Measurements from ENCODE around the gene VMP1.
"Not testable (repeated sequence)": the region's sequence is repeated elsewhere in the genome, so short reads cannot be mapped to it uniquely, and the experiment has no call there.

Gene VMP1

DNA sequence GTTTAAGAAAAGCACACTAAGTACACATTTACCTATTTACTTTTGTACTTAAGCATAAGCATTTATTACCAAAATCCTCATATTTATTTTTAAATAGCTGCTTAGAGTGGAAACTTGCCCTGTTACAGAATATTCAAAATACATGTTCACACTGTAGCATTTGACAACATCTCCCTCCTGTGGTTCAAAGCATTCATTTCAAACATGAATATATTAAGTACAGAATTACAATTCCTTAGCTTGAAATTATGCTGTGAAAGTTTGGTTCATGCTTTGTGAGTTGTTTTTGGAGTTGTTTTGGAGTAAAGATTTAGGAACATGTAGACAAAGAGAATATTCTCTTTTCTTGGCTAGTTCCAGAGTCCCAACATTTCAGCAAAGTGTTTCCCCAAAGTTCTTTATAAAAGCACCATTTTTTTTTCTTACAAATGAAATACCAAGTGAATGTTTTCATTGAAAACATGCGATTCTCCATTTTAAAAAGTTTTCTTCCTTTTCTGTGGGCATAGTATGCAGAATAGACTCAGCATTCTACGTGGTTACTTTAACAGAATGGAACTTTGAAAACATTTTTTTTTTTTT lies 152.1 kb downstream of the VMP1 start:
- H3K27ac ChIP-seq (ENCODE audit: low read depth, low read length): no peak overlapping the region

DNA sequence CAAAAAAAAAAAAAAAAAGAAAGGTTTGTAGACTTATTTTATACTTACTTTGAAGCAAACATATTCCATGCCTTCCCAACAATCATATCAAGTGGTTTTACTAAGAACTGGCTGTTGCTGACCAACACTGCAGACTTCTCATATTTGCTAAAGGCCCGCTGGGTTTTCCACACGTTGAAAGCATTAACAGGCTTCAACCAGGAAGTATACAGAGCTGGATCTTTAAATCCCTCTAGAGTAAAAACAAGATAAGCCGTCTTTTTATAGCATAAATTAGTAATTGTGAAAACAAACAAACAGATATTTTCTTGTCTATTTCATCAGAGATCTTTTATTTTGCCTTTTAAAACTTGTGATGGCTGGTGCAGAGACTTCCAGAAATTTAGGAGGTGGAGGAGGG lies 156.2 kb downstream of the VMP1 start:
- Histone ChIP-seq H3K27me3 (ENCODE audit: insufficient read depth, low read length) (no peaks in the 10 kb centered on the region), H3K36me3 (ENCODE audit: insufficient read depth, low read length) (no peaks in the 10 kb centered on the region), H2AFZ (ENCODE audit: low read length, unreplicated experiment) (no peak overlapping the region), H3K27ac (ENCODE audit: low read depth, low read length) (no peak overlapping the region), H3K4me1 (ENCODE audit: control insufficient read depth, insufficient read depth, low read length, unreplicated experiment) (no peaks in the 10 kb centered on the region), H3K4me3 (ENCODE audit: low read depth, low read length) (no peak overlapping the region), H3K79me2 (ENCODE audit: control insufficient read depth, insufficient read depth, low read length, unreplicated experiment) (no peaks in the 10 kb centered on the region)

More for the DNA sequence above, 152.1 kb downstream of the VMP1 start:
- H2AFZ ChIP-seq (ENCODE audit: low read length, unreplicated experiment): no peak overlapping the region
- no peaks in the 10 kb centered on the region for H3K27me3 ChIP-seq (ENCODE audit: insufficient read depth, low read length)
- H3K79me2 ChIP-seq (ENCODE audit: control insufficient read depth, insufficient read depth, low read length, unreplicated experiment): no peaks in the 10 kb centered on the region
- H3K36me3 ChIP-seq (ENCODE audit: insufficient read depth, low read length): no peaks in the 10 kb centered on the region
- H3K4me1 ChIP-seq (ENCODE audit: control insufficient read depth, insufficient read depth, low read length, unreplicated experiment): peaks cover 6% of the 10 kb centered on the region
- H3K4me3 ChIP-seq (ENCODE audit: low read depth, low read length): no peak overlapping the region

DNA sequence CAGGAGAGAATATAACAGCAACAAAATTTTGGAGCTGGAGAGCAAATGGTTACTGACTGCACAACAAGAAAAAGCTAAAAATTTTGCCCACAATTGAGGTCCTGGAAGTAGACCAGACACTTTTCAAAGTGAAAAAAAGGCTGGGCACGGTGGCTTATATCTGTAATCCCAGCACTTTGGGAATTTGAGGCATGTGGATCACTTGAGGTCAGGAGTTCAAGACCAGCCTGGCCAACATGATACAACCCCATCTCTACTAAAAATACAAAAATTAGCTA lies 162.4 kb downstream of the VMP1 start:
- Histone ChIP-seq H3K4me3 (ENCODE audit: low read depth, low read length) (no peak overlapping the region), H3K36me3 (ENCODE audit: insufficient read depth, low read length) (no peaks in the 10 kb centered on the region), H2AFZ (ENCODE audit: low read length, unreplicated experiment) (no peak overlapping the region), H3K4me1 (ENCODE audit: control insufficient read depth, insufficient read depth, low read length, unreplicated experiment) (no peaks in the 10 kb centered on the region), H3K79me2 (ENCODE audit: control insufficient read depth, insufficient read depth, low read length, unreplicated experiment) (no peaks in the 10 kb centered on the region), H3K27me3 (ENCODE audit: insufficient read depth, low read length) (no peaks in the 10 kb centered on the region), H3K27ac (ENCODE audit: low read depth, low read length) (no peak overlapping the region)

DNA sequence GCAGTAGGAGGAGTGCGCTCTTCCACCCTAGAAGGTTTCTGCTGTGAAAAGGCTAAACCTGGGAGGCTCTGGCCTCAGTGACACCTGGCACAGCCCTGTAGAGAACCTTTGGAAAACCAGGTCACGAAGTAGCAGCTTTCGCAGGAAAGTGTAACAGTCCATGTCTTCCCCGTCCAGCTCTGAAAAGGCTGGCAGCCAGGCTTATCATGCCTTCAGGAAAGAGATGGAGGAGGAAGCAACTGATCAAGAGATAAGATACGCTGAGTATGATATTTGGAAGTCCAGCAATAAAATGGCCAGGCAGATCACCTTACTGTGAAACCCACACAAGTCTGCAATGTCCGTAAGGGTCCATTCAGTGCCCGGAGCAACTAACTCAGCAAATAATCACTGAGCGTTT lies 163.0 kb downstream of the VMP1 start:
- no peaks in the 10 kb centered on the region for H3K36me3 ChIP-seq (ENCODE audit: insufficient read depth, low read length)
- no peaks in the 10 kb centered on the region for H3K27me3 ChIP-seq (ENCODE audit: insufficient read depth, low read length)
- H3K4me1 ChIP-seq (ENCODE audit: control insufficient read depth, insufficient read depth, low read length, unreplicated experiment): no peaks in the 10 kb centered on the region
- H3K4me3 ChIP-seq (ENCODE audit: low read depth, low read length): no peak overlapping the region
- H2AFZ ChIP-seq (ENCODE audit: low read length, unreplicated experiment): no peak overlapping the region
- no peak overlapping the region for H3K27ac ChIP-seq (ENCODE audit: low read depth, low read length)
- H3K79me2 ChIP-seq (ENCODE audit: control insufficient read depth, insufficient read depth, low read length, unreplicated experiment): no peaks in the 10 kb centered on the region

- Histone ChIP-seq H3K27ac (ENCODE audit: low read depth, low read length) (no peak overlapping the region), H2AFZ (ENCODE audit: low read length, unreplicated experiment) (no peak overlapping the region), H3K79me2 (ENCODE audit: control insufficient read depth, insufficient read depth, low read length, unreplicated experiment) (no peaks in the 10 kb centered on the region), H3K4me3 (ENCODE audit: low read depth, low read length) (no peak overlapping the region), H3K4me1 (ENCODE audit: control insufficient read depth, insufficient read depth, low read length, unreplicated experiment) (no peaks in the 10 kb centered on the region), H3K36me3 (ENCODE audit: insufficient read depth, low read length) (peaks cover 3% of the 10 kb centered on the region; the same call in 1 of the 2 replicates), H3K27me3 (ENCODE audit: insufficient read depth, low read length) (no peaks in the 10 kb centered on the region)
Observed at GRCh38 chr17:59872351-59872750, 164.9 kb downstream of the VMP1 start.

DNA sequence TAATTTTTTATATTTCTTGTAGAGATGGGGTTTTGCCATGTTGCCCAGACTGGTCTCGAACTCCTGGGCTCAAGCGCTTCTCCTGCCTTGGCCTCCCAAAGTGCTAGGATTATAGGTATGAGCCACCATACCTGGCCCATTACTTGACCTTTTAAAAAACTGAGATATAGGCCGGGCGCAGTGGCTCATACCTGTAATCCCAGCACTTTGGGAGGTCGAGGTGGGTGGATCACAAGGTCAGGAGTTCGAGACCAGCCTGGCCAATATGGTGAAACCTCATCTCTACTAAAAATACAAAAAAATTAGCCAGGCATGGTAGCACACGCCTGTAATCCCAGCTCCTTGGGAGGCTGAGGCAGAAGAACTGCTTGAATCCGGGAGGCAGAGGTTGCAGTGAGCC lies 166.0 kb downstream of the VMP1 start:
- H3K27me3 ChIP-seq (ENCODE audit: insufficient read depth, low read length); H3K36me3 ChIP-seq (ENCODE audit: insufficient read depth, low read length); H3K27ac ChIP-seq (ENCODE audit: low read depth, low read length); H2AFZ ChIP-seq (ENCODE audit: low read length, unreplicated experiment); H3K4me1 ChIP-seq (ENCODE audit: control insufficient read depth, insufficient read depth, low read length, unreplicated experiment); H3K79me2 ChIP-seq (ENCODE audit: control insufficient read depth, insufficient read depth, low read length, unreplicated experiment); H3K4me3 ChIP-seq (ENCODE audit: low read depth, low read length): not testable (repeated sequence)

DNA sequence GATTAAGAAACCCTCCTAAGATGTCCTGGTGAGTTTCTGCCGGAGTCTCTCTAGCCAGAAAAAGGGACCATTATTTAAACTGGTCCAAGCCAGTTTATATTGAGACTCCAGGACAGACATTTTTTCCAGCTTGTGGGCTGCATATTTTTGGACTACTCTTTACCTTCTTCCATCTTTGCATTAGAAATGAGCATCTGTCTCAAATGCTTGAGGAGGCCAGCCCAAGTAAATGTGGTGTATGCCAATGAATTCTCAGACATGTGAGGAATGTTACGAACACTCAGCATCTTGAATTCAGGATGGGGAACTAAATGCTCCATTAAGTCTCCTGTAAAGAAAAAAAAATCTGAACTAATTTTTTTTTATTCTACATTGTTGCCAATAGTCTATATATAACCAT lies 166.9 kb downstream of the VMP1 start:
- H3K4me3 ChIP-seq (ENCODE audit: low read depth, low read length): no peak overlapping the region
- H3K27me3 ChIP-seq (ENCODE audit: insufficient read depth, low read length): no peaks in the 10 kb centered on the region
- no peaks in the 10 kb centered on the region for H3K4me1 ChIP-seq (ENCODE audit: control insufficient read depth, insufficient read depth, low read length, unreplicated experiment)
- peaks cover 10% of the 10 kb centered on the region; the same call in 1 of the 2 replicates for H3K36me3 ChIP-seq (ENCODE audit: insufficient read depth, low read length)
- no peak overlapping the region for H2AFZ ChIP-seq (ENCODE audit: low read length, unreplicated experiment)
- H3K27ac ChIP-seq (ENCODE audit: low read depth, low read length): no peak overlapping the region
- no peaks in the 10 kb centered on the region for H3K79me2 ChIP-seq (ENCODE audit: control insufficient read depth, insufficient read depth, low read length, unreplicated experiment)

DNA sequence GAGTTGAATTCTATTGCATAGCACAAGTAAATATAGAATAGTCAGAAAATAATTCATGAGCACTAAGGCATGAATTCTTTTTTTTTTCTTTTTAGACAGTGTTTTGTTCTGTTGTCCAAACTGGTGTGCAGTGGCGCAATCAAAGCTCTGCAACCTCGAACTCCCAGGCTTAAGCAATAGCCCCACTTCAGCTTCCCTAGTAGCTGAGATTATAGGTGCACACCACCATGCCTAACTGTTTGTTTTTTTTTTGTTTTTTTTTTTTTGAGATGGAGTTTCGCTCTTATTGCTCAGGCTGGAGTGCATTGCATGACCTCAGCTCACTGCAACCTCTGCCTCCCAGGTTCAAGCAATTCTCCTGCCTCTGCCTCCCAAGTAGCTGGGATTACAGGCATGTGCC lies 168.7 kb downstream of the VMP1 start:
- Histone ChIP-seq H3K79me2 (ENCODE audit: control insufficient read depth, insufficient read depth, low read length, unreplicated experiment) (no peaks in the 10 kb centered on the region), H3K27me3 (ENCODE audit: insufficient read depth, low read length) (no peaks in the 10 kb centered on the region), H2AFZ (ENCODE audit: low read length, unreplicated experiment) (no peak overlapping the region), H3K36me3 (ENCODE audit: insufficient read depth, low read length) (peaks cover 10% of the 10 kb centered on the region; the same call in 1 of the 2 replicates), H3K4me3 (ENCODE audit: low read depth, low read length) (no peak overlapping the region), H3K4me1 (ENCODE audit: control insufficient read depth, insufficient read depth, low read length, unreplicated experiment) (no peaks in the 10 kb centered on the region), H3K27ac (ENCODE audit: low read depth, low read length) (no peak overlapping the region)

GRCh38 chr17:59877965-59878364 lies 170.5 kb downstream of the VMP1 start:
- Histone ChIP-seq H3K27ac (ENCODE audit: low read depth, low read length) (no peak overlapping the region), H2AFZ (ENCODE audit: low read length, unreplicated experiment) (no peak overlapping the region), H3K36me3 (ENCODE audit: insufficient read depth, low read length) (peaks cover 10% of the 10 kb centered on the region; the same call in 1 of the 2 replicates), H3K4me1 (ENCODE audit: control insufficient read depth, insufficient read depth, low read length, unreplicated experiment) (no peaks in the 10 kb centered on the region), H3K4me3 (ENCODE audit: low read depth, low read length) (no peak overlapping the region), H3K79me2 (ENCODE audit: control insufficient read depth, insufficient read depth, low read length, unreplicated experiment) (no peaks in the 10 kb centered on the region), H3K27me3 (ENCODE audit: insufficient read depth, low read length) (no peaks in the 10 kb centered on the region)

- no peaks in the 10 kb centered on the region for H3K27me3 ChIP-seq (ENCODE audit: insufficient read depth, low read length)
- H3K4me3 ChIP-seq (ENCODE audit: low read depth, low read length): no peak overlapping the region
- no peak overlapping the region for H3K27ac ChIP-seq (ENCODE audit: low read depth, low read length)
- no peak overlapping the region for H2AFZ ChIP-seq (ENCODE audit: low read length, unreplicated experiment)
- no peaks in the 10 kb centered on the region for H3K4me1 ChIP-seq (ENCODE audit: control insufficient read depth, insufficient read depth, low read length, unreplicated experiment)
- no peaks in the 10 kb centered on the region for H3K79me2 ChIP-seq (ENCODE audit: control insufficient read depth, insufficient read depth, low read length, unreplicated experiment)
- H3K36me3 ChIP-seq (ENCODE audit: insufficient read depth, low read length): peaks cover 10% of the 10 kb centered on the region; the same call in 1 of the 2 replicates
Observed at GRCh38 chr17:59878624-59879023, 171.2 kb downstream of the VMP1 start.

DNA sequence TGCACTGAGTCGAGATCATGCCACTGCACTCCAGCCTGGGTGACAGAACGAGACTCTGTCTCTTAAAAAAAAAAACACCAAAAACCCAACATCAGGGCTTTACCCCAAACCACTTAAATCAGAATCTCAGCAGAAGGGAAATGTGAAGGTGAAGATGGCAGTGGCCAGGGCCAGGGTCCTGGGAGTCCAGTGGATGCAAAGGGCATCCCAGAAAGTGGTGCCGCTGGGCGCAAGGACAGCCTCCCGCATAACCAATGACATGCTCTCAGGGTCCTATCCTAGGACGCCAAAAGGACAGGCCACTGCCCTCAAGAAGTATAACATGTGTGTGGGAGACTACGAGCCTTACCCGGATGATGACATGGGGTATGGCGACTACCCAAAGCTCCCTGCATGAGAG lies 177.4 kb downstream of the VMP1 start:
- Histone ChIP-seq H3K27ac (ENCODE audit: low read depth, low read length) (no peak overlapping the region), H3K27me3 (ENCODE audit: insufficient read depth, low read length) (no peaks in the 10 kb centered on the region), H3K36me3 (ENCODE audit: insufficient read depth, low read length) (peaks cover 9% of the 10 kb centered on the region; the same call in 1 of the 2 replicates), H3K79me2 (ENCODE audit: control insufficient read depth, insufficient read depth, low read length, unreplicated experiment) (no peaks in the 10 kb centered on the region), H2AFZ (ENCODE audit: low read length, unreplicated experiment) (no peak overlapping the region), H3K4me3 (ENCODE audit: low read depth, low read length) (no peak overlapping the region), H3K4me1 (ENCODE audit: control insufficient read depth, insufficient read depth, low read length, unreplicated experiment) (no peaks in the 10 kb centered on the region)
